Measurements from ENCODE around the gene ZFYVE28.
"Not testable (repeated sequence)": the region's sequence is repeated elsewhere in the genome, so short reads cannot be mapped to it uniquely, and the experiment has no call there.

Gene ZFYVE28

GRCh38 chr4:2222838-2223237, 195.6 kb downstream of the ZFYVE28 start:
- H3K4me3 ChIP-seq (ENCODE audit: low read length) = no peak overlapping the region
- no peak for TF ChIP-seq CTCF (IDR thresholded peaks at IDR 0.05; ENCODE audit: insufficient read depth, low read depth, low read length, missing control alignments)
- peak; percentile 42 for DNase-seq (ENCODE audit: low read depth)

GRCh38 chr4:2221378-2221777, 197.1 kb downstream of the ZFYVE28 start:
- not testable (repeated sequence) for DNase-seq (ENCODE audit: low read depth); H3K4me3 ChIP-seq (ENCODE audit: low read length)

- no peak overlapping the region for H3K4me3 ChIP-seq (ENCODE audit: low read length)
- peak; percentile 69 for DNase-seq (ENCODE audit: low read depth)
- peak; percentile 96 for TF ChIP-seq CTCF (IDR thresholded peaks at IDR 0.05; ENCODE audit: insufficient read depth, low read depth, low read length, missing control alignments)
These were observed 198.3 kb downstream of the ZFYVE28 start for GRCh38 chr4:2220016-2220630.
